Pancreas (tissue), 10 donors: ENCODE data around the gene PCGF3. TPM values are rescaled to one million over a fixed set of nuclear protein-coding genes. Genes with fewer than 3 reads are reported as not detected.

Experiments used
- ATAC-seq, 4 donors: fragments of 200-7000 bp; cut with Tn5 transposase; one replicate each; pipeline versions ENCODE4 v1.8.0 to v1.9.1; 2020; ENCODE audit warnings: mild to moderate bottlenecking in 4 of 4, moderate library complexity in 4 of 4
- DNase-seq, 6 donors: peaks; one replicate each; pipeline ENCODE4 v3.0.0-alpha.2; 2020
- FAIRE-seq: peaks from 2 replicates; lab custom pipeline; 2012; peaks lifted over from hg19 to GRCh38; lab: Jason Lieb, UNC
- H3K27ac ChIP-seq, 4 donors: fragments of 200-600 bp; sonication (generic); 1 replicate in 3 of 4; 2 replicates in 1 of 4; pipeline versions ENCODE4 v1.5.0 to v1.8.0; 2020
- H3K27me3 ChIP-seq, 4 donors: fragments of 200-600 bp; one replicate each; pipeline ENCODE4 v1.8.0; 2021
- H3K36me3 ChIP-seq, 3 donors: fragments of 200-600 bp; sonication (generic) in 1 of 3; one replicate each; pipeline versions ENCODE4 v1.5.0 to v1.8.0; 2020 to 2021
- H3K4me1 ChIP-seq, 3 donors: fragments of 200-600 bp; one replicate each; pipeline ENCODE4 v1.8.0; 2021
- H3K4me3 ChIP-seq, 4 donors: fragments of 200-600 bp; sonication (generic) in 2 of 4; one replicate each; pipeline versions ENCODE4 v1.5.0 to v1.8.0; 2020 to 2021
- H3K9me3 ChIP-seq, 4 donors: fragments of 200-600 bp; one replicate each; pipeline ENCODE4 v1.8.0; 2021
- WGBS, 2 donors: extraction: QIAGEN DNeasy Blood & Tissue Kit; methylation state at CpG; one replicate each; pipeline ENCODE4 v1.1.7; 2013; 5-methylcytosine and 5-hydroxymethylcytosine counted together
- intact Hi-C, 3 donors: fragments of 100-400 bp; cut with DNase I; formaldehyde crosslinking; loops; one replicate each; pipeline versions ENCODE4 v1.11.1 to v1.14.2; 2022
- polyA plus RNA-seq, 2 donors: library from polyadenylated mRNA; stranded (reverse); fragments of 200-250 nt; gene quantifications; one replicate each; pipeline ENCODE4 v1.2.3, GENCODE V29; 2013
- total RNA-seq, 6 donors: library from RNA; stranded (reverse); fragmentation: NEBNext Ultra II Directional in 4 of 6; extraction: Animal tissue kit (Norgen Biotek cat#: 25700) in 4 of 6; gene quantifications; one replicate each; pipeline versions ENCODE4 v1.2.1 to v1.2.4, GENCODE V29; 2021 to 2023
- TF ChIP-seq, protein P1 (sequence below), 4 donors: fragments of 200-600 bp; sonication (generic) in 3 of 4; IDR thresholded peaks; one replicate each; pipeline versions ENCODE4 v1.5.0 to v1.8.0; 2021; ENCODE audit warnings: antibody characterized with exemption in 4 of 4
- donor health status: healthy with polysubstance abuse.
- donor health status: DM: no; HTN: no; CAD: no; lungs with moderate emphysema.
- donor health status: DM: no; HTN: no; CAD: no.
- donor health status: control.
- donor health status: control.
- donor health status: Bipolar disorder and iron deficiency.
- donor health status: DM: yes; HTN: yes; CAD: no.
- donor health status: DM: no; HTN: no; CAD: no.
- donor health status: DM: no; HTN: no; CAD: no.
- donor health status: DM: yes; HTN: yes; CAD: no.

The PCGF3 gene
- total and polyA plus RNA-seq, 8 donors, result 12.3 to 66.8 (median 17.7) TPM

DNA sequence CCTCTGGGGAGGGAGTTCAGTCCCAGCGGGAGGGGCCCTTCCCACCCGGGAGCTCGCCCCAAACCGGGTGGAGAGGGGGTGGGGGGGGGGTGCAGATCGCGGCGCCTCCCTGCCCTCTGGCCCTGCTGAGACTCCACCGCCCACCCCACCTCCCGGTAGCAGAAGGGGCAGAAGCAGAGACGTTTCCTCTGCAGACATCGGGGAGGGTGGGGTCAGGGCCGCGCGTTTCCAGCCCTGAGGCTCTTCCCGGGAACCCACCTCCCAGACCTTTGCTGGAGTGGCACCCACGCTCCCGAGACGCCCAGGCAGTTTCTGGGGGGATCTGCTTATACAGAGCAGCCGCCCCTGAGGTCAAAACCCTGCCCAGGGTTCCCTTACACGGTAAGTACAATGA is 90.1 kb downstream of the PCGF3 start:
- 29 to 34% methylated on average over 17 to 19 of the region's 20 CpGs for WGBS, 2 donors
- Histone ChIP-seq H3K27me3 (peaks cover 5 to 25% (median 11%) of the 10 kb centered on the region in 4 donors), H3K4me1 (peaks cover 0 to 9% (median 7%) of the 10 kb centered on the region in 3 donors), H3K36me3 (no peaks in the 10 kb centered on the region), H3K27ac (no peak overlapping the region), H3K4me3 (peak overlapping the region in 1 of 4 donors; percentile 27), H3K9me3 (no peaks in the 10 kb centered on the region)
- TF ChIP-seq, protein P1, sequence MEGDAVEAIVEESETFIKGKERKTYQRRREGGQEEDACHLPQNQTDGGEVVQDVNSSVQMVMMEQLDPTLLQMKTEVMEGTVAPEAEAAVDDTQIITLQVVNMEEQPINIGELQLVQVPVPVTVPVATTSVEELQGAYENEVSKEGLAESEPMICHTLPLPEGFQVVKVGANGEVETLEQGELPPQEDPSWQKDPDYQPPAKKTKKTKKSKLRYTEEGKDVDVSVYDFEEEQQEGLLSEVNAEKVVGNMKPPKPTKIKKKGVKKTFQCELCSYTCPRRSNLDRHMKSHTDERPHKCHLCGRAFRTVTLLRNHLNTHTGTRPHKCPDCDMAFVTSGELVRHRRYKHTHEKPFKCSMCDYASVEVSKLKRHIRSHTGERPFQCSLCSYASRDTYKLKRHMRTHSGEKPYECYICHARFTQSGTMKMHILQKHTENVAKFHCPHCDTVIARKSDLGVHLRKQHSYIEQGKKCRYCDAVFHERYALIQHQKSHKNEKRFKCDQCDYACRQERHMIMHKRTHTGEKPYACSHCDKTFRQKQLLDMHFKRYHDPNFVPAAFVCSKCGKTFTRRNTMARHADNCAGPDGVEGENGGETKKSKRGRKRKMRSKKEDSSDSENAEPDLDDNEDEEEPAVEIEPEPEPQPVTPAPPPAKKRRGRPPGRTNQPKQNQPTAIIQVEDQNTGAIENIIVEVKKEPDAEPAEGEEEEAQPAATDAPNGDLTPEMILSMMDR (IDR thresholded peaks at IDR 0.05), result no peak
- ATAC-seq (no peak), FAIRE-seq (no peak), DNase-seq (peak in 1 of 6 donors; percentile 40)
- intact Hi-C loops, result no loop called here

DNA sequence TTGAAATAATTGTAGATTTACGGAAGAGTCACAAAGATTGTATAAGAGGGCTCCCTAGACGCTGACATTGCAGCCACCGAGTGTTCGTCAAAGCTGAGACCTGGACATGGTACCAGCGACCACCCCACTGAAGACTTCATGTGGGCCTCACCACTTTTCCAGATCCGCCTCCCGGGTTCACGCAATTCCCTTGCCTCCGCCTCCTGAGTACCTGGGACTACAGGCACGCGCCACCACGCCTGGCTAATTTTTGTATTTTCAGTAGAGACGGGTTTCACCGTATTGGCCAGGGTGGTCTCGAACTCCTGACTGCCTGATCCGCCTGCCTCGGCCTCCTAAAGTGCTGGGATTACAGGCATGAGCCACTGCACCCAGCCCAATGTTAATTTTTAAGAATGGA is 90.6 kb downstream of the PCGF3 start:
- Histone ChIP-seq H3K9me3 (no peaks in the 10 kb centered on the region), H3K4me3 (no peak overlapping the region), H3K4me1 (peaks cover 0 to 9% (median 7%) of the 10 kb centered on the region in 3 donors), H3K36me3 (no peaks in the 10 kb centered on the region), H3K27me3 (peaks cover 5 to 25% (median 11%) of the 10 kb centered on the region in 4 donors), H3K27ac (no peak overlapping the region)
- WGBS, 2 donors, result 94 to 95% methylated on average over 17 of the region's 17 CpGs
- TF ChIP-seq, protein P1 (IDR thresholded peaks at IDR 0.05), result no peak
- no peak for ATAC-seq
- no peak for DNase-seq
- intact Hi-C loops, result no loop called here
- no peak for FAIRE-seq

DNA sequence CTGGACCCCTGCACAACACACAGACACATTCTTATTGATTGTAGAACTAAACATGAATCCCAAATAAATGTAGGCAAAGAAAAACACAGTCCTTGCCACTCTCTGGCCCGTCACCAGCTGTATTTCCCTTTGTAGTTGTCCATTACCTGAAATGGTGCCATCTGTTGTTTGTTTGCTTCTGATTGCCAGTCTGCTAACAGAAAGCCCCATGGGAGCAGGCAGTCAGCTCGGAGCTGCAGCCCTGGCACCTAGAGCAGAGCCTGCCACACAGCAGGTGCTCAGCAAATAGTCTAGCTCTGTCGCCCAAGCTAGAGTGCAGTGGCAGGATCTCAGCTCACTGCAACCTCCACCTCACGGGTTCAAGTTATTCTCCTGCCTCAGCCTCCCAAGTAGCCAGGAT is 91.4 kb downstream of the PCGF3 start:
- peak in 3 of 4 donors; percentile 74 to 77 (median 76) for ATAC-seq
- H3K27me3 ChIP-seq, result peaks cover 0 to 25% (median 11%) of the 10 kb centered on the region in 4 donors
- WGBS, 2 donors, result 26 to 30% methylated on average over 4 of the region's 4 CpGs
- FAIRE-seq, result no peak
- intact Hi-C loops, result no loop called here
- H3K27ac ChIP-seq, result no peak overlapping the region
- peak in 2 of 6 donors; percentile 14 to 44 for DNase-seq
- no peaks in the 10 kb centered on the region for H3K9me3 ChIP-seq
- H3K36me3 ChIP-seq, result no peaks in the 10 kb centered on the region
- H3K4me3 ChIP-seq, result no peak overlapping the region
- H3K4me1 ChIP-seq, result peaks cover 0 to 9% (median 7%) of the 10 kb centered on the region in 3 donors
- TF ChIP-seq, protein P1 (IDR thresholded peaks at IDR 0.05), result no peak

DNA sequence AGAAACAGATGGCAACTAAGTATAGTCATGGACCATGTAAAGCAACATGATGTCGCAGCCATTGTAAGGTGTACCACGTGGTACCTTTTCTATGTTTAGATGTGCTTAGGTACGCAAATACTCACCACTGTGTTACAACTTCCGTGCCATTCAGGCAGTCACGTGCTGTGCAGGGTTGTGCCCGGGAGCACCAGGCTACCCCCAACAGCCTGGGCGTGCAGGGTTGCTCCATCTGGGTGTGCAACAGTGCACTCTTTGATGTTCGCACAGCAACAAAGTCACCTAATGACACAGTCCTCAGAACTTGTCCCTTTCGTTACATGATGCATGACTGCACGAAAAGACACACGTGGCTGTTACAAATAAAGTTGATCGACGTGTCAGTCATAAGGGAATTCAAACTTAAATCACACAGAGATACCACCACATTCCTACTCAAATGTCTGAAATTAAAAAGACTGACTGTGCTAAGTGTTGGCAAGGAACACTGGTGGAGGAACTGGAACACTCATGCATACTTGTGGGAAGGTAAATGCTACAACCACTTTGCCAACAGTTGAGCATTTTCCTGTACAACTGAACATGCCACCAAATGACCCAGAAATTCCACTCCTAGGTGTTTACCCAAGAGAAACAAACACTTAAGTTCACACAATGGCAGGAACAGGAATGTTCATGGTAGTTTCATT is 95.9 kb downstream of the PCGF3 start:
- intact Hi-C loops, result no loop called here
- Histone ChIP-seq H3K9me3 (no peaks in the 10 kb centered on the region), H3K27me3 (no peaks in the 10 kb centered on the region), H3K27ac (no peak overlapping the region), H3K36me3 (no peaks in the 10 kb centered on the region), H3K4me1 (peaks cover 0 to 2% (median 0%) of the 10 kb centered on the region in 3 donors), H3K4me3 (no peak overlapping the region)
- WGBS, 2 donors, result 86 to 90% methylated on average over 13 of the region's 13 CpGs
- DNase-seq (peak in 1 of 6 donors; percentile 13), FAIRE-seq (no peak), ATAC-seq (no peak)
- TF ChIP-seq, protein P1 (IDR thresholded peaks at IDR 0.05), result no peak

DNA sequence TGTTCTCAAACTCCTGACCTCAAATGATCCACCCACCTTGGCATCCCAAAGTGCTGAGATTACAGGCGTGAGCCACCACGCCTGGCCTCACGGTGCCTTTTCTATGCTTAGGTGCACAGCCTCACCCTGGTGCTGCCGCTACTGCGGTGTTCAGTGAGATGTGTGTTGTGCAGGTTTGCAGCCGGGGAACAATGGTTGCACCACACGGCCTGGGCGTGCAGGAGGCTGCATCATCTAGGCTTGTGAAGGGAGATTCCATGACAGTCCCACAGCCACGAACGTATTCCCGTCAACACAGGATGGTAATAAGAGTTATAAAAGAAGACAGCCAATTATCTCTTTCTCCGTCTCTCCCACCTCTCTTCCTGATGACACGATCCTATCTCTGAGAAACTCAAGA is 98.3 kb downstream of the PCGF3 start:
- ATAC-seq, result no peak

More for the DNA sequence above, 98.3 kb downstream of the PCGF3 start:
- 88 to 94% methylated on average over 13 of the region's 13 CpGs for WGBS, 2 donors
- TF ChIP-seq, protein P1 (IDR thresholded peaks at IDR 0.05), result no peak
- H3K9me3 ChIP-seq, result no peaks in the 10 kb centered on the region
- no peak for DNase-seq
- no peaks in the 10 kb centered on the region for H3K27me3 ChIP-seq
- no peak overlapping the region for H3K4me3 ChIP-seq
- H3K36me3 ChIP-seq, result no peaks in the 10 kb centered on the region
- H3K4me1 ChIP-seq, result no peaks in the 10 kb centered on the region
- no peak overlapping the region for H3K27ac ChIP-seq
- intact Hi-C loops, result no loop called here
- FAIRE-seq, result no peak
